ENCODE results near the gene CAGE1.

GRCh38 chr6:7432391-7433120 lies 43.0 kb upstream of the CAGE1 start:
- TF ChIP-seq CTCF (IDR thresholded peaks at IDR 0.05 in 4 of 5, conservative IDR thresholded peaks at IDR 0.05 in 1 of 5) (no peak), POLR2A (IDR thresholded peaks at IDR 0.05) (no peak)
